ENCODE measurements around the gene GP9.

DNA sequence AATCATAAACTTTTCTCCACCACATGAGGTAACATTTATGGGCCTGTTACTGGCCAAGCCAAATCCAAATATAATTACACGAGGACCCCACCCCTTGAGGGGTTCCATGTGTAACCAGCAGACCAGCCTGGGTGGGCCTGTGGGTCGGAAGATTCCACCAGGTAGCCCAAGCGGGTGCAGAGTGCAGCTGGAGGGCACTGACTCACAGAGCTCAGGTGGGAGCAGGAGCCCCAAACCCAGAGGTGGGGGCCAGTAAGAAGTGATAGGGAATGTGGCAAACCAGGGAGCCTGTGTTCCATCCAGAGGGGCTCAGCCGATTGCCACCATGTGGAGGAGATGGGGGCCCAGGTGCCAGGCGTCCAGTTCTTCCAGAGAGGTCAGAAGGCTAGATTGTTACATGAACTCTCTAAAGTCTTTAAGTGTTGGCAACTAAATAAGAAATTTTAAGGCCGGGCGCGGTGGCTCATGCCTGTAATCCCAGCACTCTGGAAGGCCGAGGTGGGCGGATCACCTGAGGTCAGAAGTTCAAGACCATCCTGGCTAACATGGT, 2.6 kb downstream of the GP9 start:
- TF ChIP-seq, protein P1, sequence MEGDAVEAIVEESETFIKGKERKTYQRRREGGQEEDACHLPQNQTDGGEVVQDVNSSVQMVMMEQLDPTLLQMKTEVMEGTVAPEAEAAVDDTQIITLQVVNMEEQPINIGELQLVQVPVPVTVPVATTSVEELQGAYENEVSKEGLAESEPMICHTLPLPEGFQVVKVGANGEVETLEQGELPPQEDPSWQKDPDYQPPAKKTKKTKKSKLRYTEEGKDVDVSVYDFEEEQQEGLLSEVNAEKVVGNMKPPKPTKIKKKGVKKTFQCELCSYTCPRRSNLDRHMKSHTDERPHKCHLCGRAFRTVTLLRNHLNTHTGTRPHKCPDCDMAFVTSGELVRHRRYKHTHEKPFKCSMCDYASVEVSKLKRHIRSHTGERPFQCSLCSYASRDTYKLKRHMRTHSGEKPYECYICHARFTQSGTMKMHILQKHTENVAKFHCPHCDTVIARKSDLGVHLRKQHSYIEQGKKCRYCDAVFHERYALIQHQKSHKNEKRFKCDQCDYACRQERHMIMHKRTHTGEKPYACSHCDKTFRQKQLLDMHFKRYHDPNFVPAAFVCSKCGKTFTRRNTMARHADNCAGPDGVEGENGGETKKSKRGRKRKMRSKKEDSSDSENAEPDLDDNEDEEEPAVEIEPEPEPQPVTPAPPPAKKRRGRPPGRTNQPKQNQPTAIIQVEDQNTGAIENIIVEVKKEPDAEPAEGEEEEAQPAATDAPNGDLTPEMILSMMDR (IDR thresholded peaks at IDR 0.05) = no peak
- no peak for TF ChIP-seq EZH2 (IDR thresholded peaks at IDR 0.05; ENCODE audit: borderline replicate concordance, insufficient read depth, low read depth, low read length, poor library complexity, severe bottlenecking)

Measured in B cell (primary cell).